Neuronal stem cell (in vitro differentiated cells): Measurements from ENCODE around the gene ISL2.

Experiments used
- DNase-seq: peaks from one replicate; pipeline ENCODE4 v3.0.0-alpha.2; 2013; ENCODE audit warnings: low spot score
- H2AFZ ChIP-seq: one replicate; pipeline ENCODE4 v1.6.1; 2013; ENCODE audit warnings: mild to moderate bottlenecking, low read length, inconsistent platforms
- H2AK5ac ChIP-seq: 2 replicates; pipeline ENCODE4 v1.6.1; 2013; ENCODE audit warnings: low read depth, mild to moderate bottlenecking, inconsistent platforms, low read length, moderate library complexity, mixed read lengths
- H2BK120ac ChIP-seq: 2 replicates; pipeline ENCODE4 v1.6.1; 2013; ENCODE audit warnings: low read depth, mild to moderate bottlenecking, inconsistent platforms, low read length, moderate library complexity, mixed read lengths
- H2BK12ac ChIP-seq: one replicate; pipeline ENCODE4 v1.6.1; 2013; ENCODE audit warnings: low read length, inconsistent platforms
- H2BK15ac ChIP-seq: 2 replicates; pipeline ENCODE4 v1.6.1; 2013; ENCODE audit warnings: mild to moderate bottlenecking, low read length, inconsistent platforms, mixed read lengths
- H2BK5ac ChIP-seq: one replicate; pipeline ENCODE4 v1.6.1; 2013; ENCODE audit warnings: inconsistent platforms, mild to moderate bottlenecking, low read length, moderate library complexity
- H3K14ac ChIP-seq: one replicate; pipeline ENCODE4 v1.6.1; 2013; ENCODE audit warnings: low read length, inconsistent platforms
- H3K18ac ChIP-seq: 2 replicates; pipeline ENCODE4 v1.6.1; 2013; ENCODE audit warnings: low read length, inconsistent platforms
- H3K23ac ChIP-seq: 2 replicates; pipeline ENCODE4 v1.6.1; 2013; ENCODE audit warnings: low read depth, mild to moderate bottlenecking, mixed read lengths, low read length, inconsistent platforms; ENCODE audit not compliant: poor library complexity
- H3K27ac ChIP-seq: replicated peaks from 3 replicates; pipeline ENCODE4 v1.5.1; 2013; ENCODE audit warnings: low read length, inconsistent platforms
- H3K27me3 ChIP-seq, 3 experiments: 2 replicates each; pipeline ENCODE4 v1.6.1; 2013; ENCODE audit warnings: low read length in 3 of 3, mild to moderate bottlenecking in 2 of 3, inconsistent platforms in 1 of 3, low read depth in 1 of 3, mixed read lengths in 1 of 3, moderate library complexity in 1 of 3; ENCODE audit not compliant: control insufficient read depth in 3 of 3, insufficient read depth in 3 of 3
- H3K36me3 ChIP-seq, 2 donors: replicated peaks in 1 of 2; 2 replicates each; pipeline ENCODE4 v1.6.1; 2013; ENCODE audit warnings: low read length in 2 of 2; ENCODE audit not compliant: control insufficient read depth in 2 of 2, insufficient read depth in 2 of 2
- H3K4ac ChIP-seq: 2 replicates; pipeline ENCODE4 v1.6.1; 2013; ENCODE audit warnings: inconsistent platforms, mild to moderate bottlenecking, low read length, moderate library complexity
- H3K4me1 ChIP-seq, 2 donors: 1 replicate in 1 of 2; 2 replicates in 1 of 2; pipeline ENCODE4 v1.6.1; 2013; ENCODE audit warnings: low read length in 2 of 2, low read depth in 1 of 2; ENCODE audit not compliant: control insufficient read depth in 2 of 2, insufficient read depth in 1 of 2
- H3K4me2 ChIP-seq: one replicate; pipeline ENCODE4 v1.6.1; 2013; ENCODE audit warnings: mild to moderate bottlenecking, low read length, inconsistent platforms; ENCODE audit not compliant: insufficient read depth, poor library complexity, severe bottlenecking
- H3K4me3 ChIP-seq, 2 donors: 2 replicates each; pipeline ENCODE4 v1.5.1; 2013; ENCODE audit warnings: low read length in 2 of 2, mild to moderate bottlenecking in 2 of 2, inconsistent platforms in 1 of 2, moderate library complexity in 1 of 2
- H3K79me1 ChIP-seq: one replicate; pipeline ENCODE4 v1.6.1; 2013; ENCODE audit warnings: low read depth, mild to moderate bottlenecking, inconsistent platforms, low read length, moderate library complexity
- H3K9ac ChIP-seq: one replicate; pipeline ENCODE4 v1.6.1; 2013; ENCODE audit warnings: mild to moderate bottlenecking, low read depth, low read length, inconsistent platforms; ENCODE audit not compliant: poor library complexity
- H3K9me3 ChIP-seq, 2 donors: replicated peaks in 1 of 2; 2 replicates each; pipeline versions ENCODE3 to v1.6.1; 2013; ENCODE audit warnings: low read length in 2 of 2, mild to moderate bottlenecking in 2 of 2, inconsistent platforms in 1 of 2, low read depth in 1 of 2, mixed read lengths in 1 of 2, moderate library complexity in 1 of 2; ENCODE audit not compliant: control insufficient read depth in 2 of 2, insufficient read depth in 1 of 2
- H4K8ac ChIP-seq: one replicate; pipeline ENCODE4 v1.6.1; 2013; ENCODE audit warnings: low read depth, mild to moderate bottlenecking, inconsistent platforms, low read length, moderate library complexity
- H4K91ac ChIP-seq: one replicate; pipeline ENCODE4 v1.6.1; 2013; ENCODE audit warnings: low read length, low read depth, mild to moderate bottlenecking, inconsistent platforms; ENCODE audit not compliant: poor library complexity
- whole genome bisulfite sequencing, 2 donors: extraction: QIAGEN DNeasy Blood & Tissue Kit; methylation state at CpG; one replicate each; pipeline ENCODE4 v1.1.7; 2013; ENCODE audit warnings: missing lambda C conversion rate in 2 of 2, mixed read lengths in 1 of 2; ENCODE audit not compliant: insufficient read length in 2 of 2, insufficient replicate concordance in 1 of 2; ENCODE audit errors: extremely low coverage in 2 of 2; 5-methylcytosine and 5-hydroxymethylcytosine counted together

Gene ISL2

GRCh38 chr15:76349301-76350070 lies 12.9 kb downstream of the ISL2 start:
- Histone ChIP-seq H2AFZ (no peak overlapping the region), H3K27me3 (peaks cover 31 to 46% (median 37%) of the 10 kb centered on the region in 3 experiments)
- no peak for DNase-seq

GRCh38 chr15:76353023-76353577 lies 16.5 kb downstream of the ISL2 start:
- H3K9me3 ChIP-seq, result no peaks in the 10 kb centered on the region
- no peak overlapping the region for H3K9ac ChIP-seq
- H3K4me3 ChIP-seq, result no peak overlapping the region
- H3K14ac ChIP-seq, result no peak overlapping the region
- no peak for DNase-seq
- H2BK12ac ChIP-seq, result no peak overlapping the region
- H3K4ac ChIP-seq, result no peak overlapping the region
- no peak overlapping the region for H4K91ac ChIP-seq
- H3K4me1 ChIP-seq, result no peaks in the 10 kb centered on the region
- H2BK120ac ChIP-seq, result no peak overlapping the region
- no peak overlapping the region for H4K8ac ChIP-seq
- H2BK5ac ChIP-seq, result no peak overlapping the region
- H3K36me3 ChIP-seq, result no peaks in the 10 kb centered on the region
- H2BK15ac ChIP-seq, result no peak overlapping the region
- H3K79me1 ChIP-seq, result no peaks in the 10 kb centered on the region
- H3K18ac ChIP-seq, result no peak overlapping the region
- no peak overlapping the region for H3K27ac ChIP-seq
- H3K4me2 ChIP-seq, result no peak overlapping the region
- no peak overlapping the region for H2AFZ ChIP-seq
- no CpG with 5 or more reads among the region's 1 CpG for WGBS, 2 donors
- H3K27me3 ChIP-seq, result peaks cover 2 to 10% (median 5%) of the 10 kb centered on the region in 3 experiments
- no peak overlapping the region for H3K23ac ChIP-seq
- no peak overlapping the region for H2AK5ac ChIP-seq

More at GRCh38 chr15:76349301-76350070, 12.9 kb downstream of the ISL2 start:
- Histone ChIP-seq H3K23ac (no peak overlapping the region), H4K91ac (no peak overlapping the region), H3K4me1 (peaks cover 5 to 8% of the 10 kb centered on the region in 2 donors), H2BK15ac (no peak overlapping the region), H2AK5ac (no peak overlapping the region), H2BK120ac (no peak overlapping the region), H3K18ac (no peak overlapping the region), H3K4me2 (no peak overlapping the region), H2BK12ac (no peak overlapping the region), H3K9me3 (no peaks in the 10 kb centered on the region), H3K9ac (no peak overlapping the region), H3K36me3 (no peaks in the 10 kb centered on the region), H3K27ac (no peak overlapping the region), H3K4me3 (no peak overlapping the region), H3K14ac (no peak overlapping the region), H3K79me1 (no peaks in the 10 kb centered on the region), H3K4ac (no peak overlapping the region), H2BK5ac (no peak overlapping the region), H4K8ac (no peak overlapping the region)
- no CpG with 5 or more reads among the region's 1 CpG for WGBS, 2 donors

GRCh38 chr15:76353903-76354302 lies 17.3 kb downstream of the ISL2 start:
- Histone ChIP-seq H2BK120ac (no peak overlapping the region), H2BK5ac (no peak overlapping the region), H3K23ac (no peak overlapping the region), H2AK5ac (no peak overlapping the region), H3K79me1 (no peaks in the 10 kb centered on the region), H3K4ac (no peak overlapping the region), H3K9me3 (no peaks in the 10 kb centered on the region), H3K4me2 (no peak overlapping the region), H3K4me3 (no peak overlapping the region), H3K27me3 (peaks cover under 1 to 3% (median 2%) of the 10 kb centered on the region in 3 experiments), H2BK12ac (no peak overlapping the region), H3K9ac (no peak overlapping the region), H2AFZ (no peak overlapping the region), H3K18ac (no peak overlapping the region), H4K8ac (no peak overlapping the region), H3K4me1 (no peaks in the 10 kb centered on the region), H3K36me3 (no peaks in the 10 kb centered on the region), H3K27ac (no peak overlapping the region), H2BK15ac (no peak overlapping the region), H3K14ac (no peak overlapping the region), H4K91ac (no peak overlapping the region)
- DNase-seq, result no peak
- WGBS, 2 donors, result no CpG with 5 or more reads among the region's 10 CpGs

GRCh38 chr15:76354823-76355440 lies 18.4 kb downstream of the ISL2 start:
- Histone ChIP-seq H2BK5ac (no peak overlapping the region), H3K4me3 (no peak overlapping the region), H3K9me3 (no peaks in the 10 kb centered on the region), H3K18ac (no peak overlapping the region), H4K91ac (no peak overlapping the region), H3K23ac (no peak overlapping the region), H3K79me1 (no peaks in the 10 kb centered on the region), H4K8ac (no peak overlapping the region), H3K27me3 (no peaks in the 10 kb centered on the region), H3K4me1 (no peaks in the 10 kb centered on the region), H3K36me3 (no peaks in the 10 kb centered on the region), H3K4me2 (no peak overlapping the region), H2AFZ (no peak overlapping the region), H3K27ac (no peak overlapping the region), H2BK120ac (no peak overlapping the region), H2BK15ac (no peak overlapping the region), H3K4ac (no peak overlapping the region), H2AK5ac (no peak overlapping the region), H2BK12ac (no peak overlapping the region), H3K9ac (no peak overlapping the region), H3K14ac (no peak overlapping the region)
- WGBS, 2 donors, result no CpG with 5 or more reads among the region's 3 CpGs
- DNase-seq, result no peak
